ENCODE measurements around the gene ZCCHC14. TPM values are rescaled to one million over a fixed set of nuclear protein-coding genes. Genes with fewer than 3 reads are reported as not detected.

ZCCHC14 gene
- polyA plus RNA-seq, 3 donors: 33.8 to 38.1 (median 36.9) TPM

DNA sequence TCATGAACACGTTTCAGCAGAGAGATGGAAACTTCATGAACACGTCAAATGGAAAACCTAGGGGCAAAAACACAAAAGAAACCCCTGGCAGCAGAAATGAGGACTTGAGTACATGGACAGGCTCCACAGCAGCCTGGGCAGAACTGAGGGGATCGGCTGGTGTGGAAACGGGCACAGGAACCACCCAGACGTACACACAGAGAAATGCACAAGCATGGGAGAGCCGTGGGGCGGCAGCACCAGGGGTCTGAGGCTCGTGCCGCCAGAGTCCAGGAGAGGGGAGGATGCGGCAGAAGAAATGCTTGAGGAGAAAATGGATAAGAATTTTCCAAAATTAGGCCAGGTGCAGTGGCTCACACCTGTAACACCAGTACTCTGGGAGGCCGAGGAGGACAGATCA, 70.7 kb downstream of the ZCCHC14 start:
- DNase-seq (ENCODE audit: extremely low read depth in 1 of 11, low read depth in 9 of 11, low spot score in 4 of 11): no peak

- no peak for DNase-seq (ENCODE audit: extremely low read depth in 1 of 11, low read depth in 9 of 11, low spot score in 4 of 11)
These were observed 71.6 kb downstream of the ZCCHC14 start for GRCh38 chr16:87421003-87421912.

GRCh38 chr16:87420026-87421002, 72.5 kb downstream of the ZCCHC14 start:
- no peak for DNase-seq (ENCODE audit: extremely low read depth in 1 of 11, low read depth in 9 of 11, low spot score in 4 of 11)

- DNase-seq (ENCODE audit: extremely low read depth in 1 of 11, low read depth in 9 of 11, low spot score in 4 of 11): no peak
These were observed 74.2 kb downstream of the ZCCHC14 start for GRCh38 chr16:87418644-87419043.

DNA sequence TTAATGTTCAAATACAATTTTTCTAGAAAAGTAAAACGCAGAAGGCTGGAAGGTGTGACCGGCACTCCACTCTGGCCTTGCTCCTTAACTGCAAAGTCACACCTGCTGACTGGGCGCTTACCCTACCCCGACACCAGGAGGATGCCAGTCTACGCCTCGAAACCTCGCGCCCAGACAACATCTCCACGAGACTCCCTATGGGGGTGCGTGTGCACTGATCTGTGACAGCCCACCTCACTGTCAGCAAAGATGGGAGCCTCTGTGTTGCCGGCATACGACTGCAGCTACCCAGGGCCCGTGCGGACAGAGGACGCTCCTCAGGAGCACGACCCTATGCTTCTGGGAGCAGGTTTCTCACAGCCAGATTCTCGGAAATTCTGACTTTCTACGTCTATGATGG, 74.6 kb downstream of the ZCCHC14 start:
- DNase-seq (ENCODE audit: extremely low read depth in 1 of 11, low read depth in 9 of 11, low spot score in 4 of 11): no peak

DNA sequence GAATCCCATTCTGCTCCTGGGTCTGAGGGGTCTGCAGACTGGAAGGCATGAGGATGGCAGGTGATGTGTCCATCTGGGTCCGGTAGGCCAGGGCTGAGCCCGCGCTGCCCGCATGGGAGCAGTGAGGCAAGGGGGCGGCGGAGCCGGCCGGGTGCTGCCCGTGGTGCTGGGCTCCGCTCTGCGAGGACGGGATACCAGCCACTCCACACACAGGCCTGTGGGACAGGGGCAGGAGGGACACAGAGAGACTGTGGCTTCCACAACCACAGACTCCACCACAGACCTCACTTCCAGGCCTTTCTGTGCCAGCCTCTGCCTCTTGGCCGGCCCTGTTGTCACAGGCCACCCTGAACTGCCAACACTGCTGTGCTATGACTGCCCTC, 75.3 kb downstream of the ZCCHC14 start:
- DNase-seq (ENCODE audit: extremely low read depth in 1 of 11, low read depth in 9 of 11, low spot score in 4 of 11): no peak

GRCh38 chr16:87416826-87417527, 75.8 kb downstream of the ZCCHC14 start:
- peak in 1 of 11 donors; percentile 33 for DNase-seq (ENCODE audit: extremely low read depth in 1 of 11, low read depth in 9 of 11, low spot score in 4 of 11)

- DNase-seq (ENCODE audit: extremely low read depth in 1 of 11, low read depth in 9 of 11, low spot score in 4 of 11): no peak
These were observed 77.4 kb downstream of the ZCCHC14 start for GRCh38 chr16:87415441-87415840.

DNA sequence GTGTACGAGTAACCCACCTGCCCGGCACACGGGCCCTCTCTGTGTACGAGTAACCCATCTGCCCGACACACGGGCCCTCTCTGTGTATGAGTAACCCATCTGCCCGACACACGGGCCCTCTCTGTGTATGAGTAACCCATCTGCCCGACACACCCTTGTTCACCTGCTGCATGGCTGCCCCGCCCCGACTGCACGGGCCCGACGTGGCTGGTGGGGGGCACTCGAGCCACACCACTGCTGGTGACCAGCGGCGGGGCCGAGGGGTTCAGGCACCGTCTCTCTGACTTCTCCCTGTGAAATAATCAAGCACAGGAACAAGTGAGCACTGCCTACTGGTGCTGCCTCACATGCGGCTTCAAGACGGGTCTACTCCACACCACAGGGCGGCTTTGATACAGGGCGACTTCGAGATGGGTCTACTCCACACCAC, 78.6 kb downstream of the ZCCHC14 start:
- DNase-seq (ENCODE audit: extremely low read depth in 1 of 11, low read depth in 9 of 11, low spot score in 4 of 11): no peak

- no peak for DNase-seq (ENCODE audit: extremely low read depth in 1 of 11, low read depth in 9 of 11, low spot score in 4 of 11)
These were observed 79.8 kb downstream of the ZCCHC14 start for GRCh38 chr16:87412996-87413421.

GRCh38 chr16:87412371-87412995, 80.3 kb downstream of the ZCCHC14 start:
- no peak for DNase-seq (ENCODE audit: extremely low read depth in 1 of 11, low read depth in 9 of 11, low spot score in 4 of 11)

DNA sequence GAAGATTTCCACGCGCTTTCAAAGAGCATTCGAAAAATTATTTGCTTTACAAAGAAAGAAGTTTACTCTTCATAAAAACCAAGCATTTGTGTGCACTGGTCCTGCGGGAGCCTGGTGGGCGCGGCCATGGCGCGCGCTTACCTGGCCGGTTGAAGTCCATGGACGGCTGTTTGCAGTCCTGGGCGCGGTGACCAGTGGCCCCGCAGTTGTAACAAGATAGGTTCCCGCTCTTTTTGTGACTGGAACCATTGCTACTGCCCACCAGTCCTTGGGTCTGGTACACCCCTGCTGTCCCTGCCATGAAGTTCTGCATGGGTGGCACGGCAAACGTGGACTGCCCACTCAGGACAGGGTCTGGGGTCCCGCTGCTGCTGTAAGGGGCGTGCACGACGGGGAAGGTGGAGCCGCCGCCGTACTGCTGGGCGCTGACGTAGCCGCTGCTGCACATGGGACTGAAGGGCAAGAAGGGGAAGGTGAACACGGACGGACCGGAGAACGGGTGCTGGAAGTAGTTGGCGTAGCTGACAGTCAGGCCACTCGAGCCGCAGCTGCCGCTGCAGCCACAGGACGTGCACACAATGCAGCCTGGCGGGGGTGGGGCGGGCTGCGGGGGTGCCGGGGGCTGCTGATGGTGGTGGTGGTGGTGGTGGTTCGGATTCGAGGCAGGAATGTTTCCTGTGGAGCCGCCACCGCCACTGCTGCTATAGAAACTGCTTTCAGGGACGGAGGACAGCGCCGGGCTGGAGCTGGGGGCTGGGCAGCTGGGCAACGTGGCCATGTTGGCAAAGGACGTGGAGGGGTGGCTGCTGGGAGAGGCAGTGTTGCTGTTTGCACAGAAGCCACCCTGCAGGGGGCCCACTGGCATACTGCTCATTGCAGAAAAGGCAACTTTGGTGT, 81.2 kb downstream of the ZCCHC14 start:
- DNase-seq (ENCODE audit: extremely low read depth in 1 of 11, low read depth in 9 of 11, low spot score in 4 of 11): no peak

DNA sequence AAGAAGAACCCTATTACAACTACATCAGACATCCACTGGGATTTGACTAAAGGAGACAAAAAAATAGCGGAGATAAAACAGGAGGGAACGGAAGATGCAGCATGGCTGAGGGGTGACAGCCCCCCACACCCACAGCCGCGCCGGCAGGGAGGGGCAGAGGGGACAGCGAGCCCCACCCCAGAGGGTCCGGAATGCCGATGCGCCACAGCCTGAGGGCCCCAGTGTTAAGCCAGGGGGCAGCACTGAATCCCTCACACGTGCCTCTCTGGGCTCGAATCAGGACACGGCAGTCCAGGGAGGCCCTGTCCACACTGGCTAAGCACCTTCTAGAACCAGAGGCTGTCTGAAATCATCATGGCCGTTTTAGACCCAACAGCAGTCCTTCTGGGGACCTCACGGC, 81.9 kb downstream of the ZCCHC14 start:
- no peak for DNase-seq (ENCODE audit: extremely low read depth in 1 of 11, low read depth in 9 of 11, low spot score in 4 of 11)

GRCh38 chr16:87410530-87410929, 82.3 kb downstream of the ZCCHC14 start:
- no peak for DNase-seq (ENCODE audit: extremely low read depth in 1 of 11, low read depth in 9 of 11, low spot score in 4 of 11)

- no peak for DNase-seq (ENCODE audit: extremely low read depth in 1 of 11, low read depth in 9 of 11, low spot score in 4 of 11)
These were observed 83.0 kb downstream of the ZCCHC14 start for GRCh38 chr16:87409781-87410180.

- no peak for DNase-seq (ENCODE audit: extremely low read depth in 1 of 11, low read depth in 9 of 11, low spot score in 4 of 11)
These were observed 83.7 kb downstream of the ZCCHC14 start for GRCh38 chr16:87409153-87409552.

DNA sequence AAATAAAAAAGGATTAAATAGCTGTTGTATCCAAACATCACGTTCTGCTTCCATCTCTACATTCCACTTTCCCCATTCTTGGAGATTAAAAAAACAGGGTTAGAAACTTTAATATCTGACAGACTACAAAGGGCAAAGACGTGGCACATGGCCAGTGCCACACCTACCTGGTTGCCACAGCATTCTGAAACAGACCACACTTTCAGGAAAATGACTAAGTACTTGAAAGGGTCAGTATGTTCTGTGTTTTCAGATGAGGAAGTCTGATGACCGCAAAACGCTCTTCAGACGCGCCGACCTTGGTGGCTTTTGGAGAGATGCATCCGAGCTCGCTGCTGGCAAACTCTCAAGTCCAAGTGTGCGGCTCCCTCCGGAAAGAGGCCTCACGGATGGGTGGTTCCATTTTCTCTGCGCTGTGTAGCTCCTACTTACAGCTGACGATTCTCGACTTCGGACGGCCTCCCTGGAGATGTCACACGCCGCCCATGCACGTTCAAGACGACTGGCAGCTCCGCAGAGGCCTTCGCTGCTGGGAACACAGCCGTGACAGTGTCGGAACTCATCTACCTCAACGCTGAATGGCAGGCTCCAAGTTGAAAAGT, 85.2 kb downstream of the ZCCHC14 start:
- no peak for DNase-seq (ENCODE audit: extremely low read depth in 1 of 11, low read depth in 9 of 11, low spot score in 4 of 11)
